GM18858 (cell line): ENCODE measurements around the gene INPP5K.
"Not testable (repeated sequence)": the region's sequence is repeated elsewhere in the genome, so short reads cannot be mapped to it uniquely, and the experiment has no call there.

Experiments
- ATAC-seq: cut with Tn5 transposase; IDR thresholded peaks from one replicate; pipeline ENCODE4 v1.9.1; 2021; ENCODE audit not compliant: unreplicated experiment

Gene INPP5K

DNA sequence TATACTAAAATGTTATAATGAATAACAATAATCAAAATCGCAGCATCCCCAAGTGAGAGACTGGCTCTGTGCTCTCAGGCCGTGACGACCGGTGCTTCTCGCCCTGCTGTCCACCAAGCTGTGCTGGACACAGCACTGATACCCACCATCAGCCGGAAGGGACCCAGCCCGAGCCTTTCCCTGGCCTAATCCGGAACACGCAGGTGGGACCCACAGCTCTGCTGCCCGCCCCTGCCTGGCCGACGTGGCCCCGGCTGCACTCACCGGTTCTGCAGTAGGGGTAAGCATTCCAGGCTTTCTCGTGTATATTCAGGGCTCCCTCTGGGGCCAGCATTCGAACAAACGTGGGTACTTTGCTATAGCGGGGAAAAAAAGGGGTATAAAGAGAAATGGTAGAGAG lies 31.6 kb upstream of the INPP5K start:
- no peak for ATAC-seq

DNA sequence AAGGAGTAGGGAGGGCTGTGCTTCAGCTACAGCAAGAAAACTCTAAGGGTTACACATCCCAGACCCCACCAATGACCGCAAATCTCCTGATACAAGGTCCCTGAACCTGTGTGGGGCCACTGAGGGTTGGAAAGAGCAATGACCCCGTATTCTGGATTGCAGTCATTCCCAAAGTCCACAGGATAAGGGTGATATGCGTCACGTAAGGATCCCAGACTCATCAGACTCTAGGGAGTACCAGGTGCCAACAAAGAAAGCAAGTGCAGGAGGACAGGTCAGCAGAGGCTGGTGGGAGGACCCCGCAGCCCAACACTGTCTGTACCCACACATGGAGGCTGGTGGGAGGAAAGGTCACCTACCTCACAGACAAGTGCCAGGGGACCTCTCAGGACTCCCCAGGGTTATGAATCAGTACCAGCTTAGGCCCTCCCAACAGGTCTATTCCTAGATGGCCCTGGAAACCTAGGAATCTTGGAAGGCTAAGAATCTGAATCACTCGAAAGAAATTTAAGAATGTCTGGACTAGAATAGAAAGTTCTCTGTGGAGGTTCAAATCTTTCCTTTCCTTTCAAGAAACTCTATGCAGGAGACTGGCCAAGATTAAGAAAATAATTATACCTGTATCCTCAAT lies 30.0 kb upstream of the INPP5K start:
- ATAC-seq = no peak

DNA sequence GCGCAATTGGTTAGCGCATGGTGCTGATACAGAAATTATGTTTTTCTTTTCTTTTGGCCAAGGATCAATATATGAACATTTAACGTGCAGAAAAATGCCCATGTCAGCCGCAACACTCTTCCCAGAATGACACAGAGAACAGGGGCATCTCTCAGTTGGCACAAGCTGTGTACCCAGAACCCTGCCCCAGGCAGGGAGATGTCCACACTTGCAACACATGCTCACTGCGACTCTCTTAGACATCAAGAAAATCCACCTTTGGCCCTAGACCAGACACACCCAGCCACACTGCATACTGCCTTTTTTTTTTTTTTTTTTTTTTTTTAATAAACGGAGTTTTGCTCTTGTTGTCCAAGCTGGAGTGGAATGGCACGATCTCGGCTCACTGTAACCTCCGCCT lies 29.2 kb upstream of the INPP5K start:
- no peak for ATAC-seq

DNA sequence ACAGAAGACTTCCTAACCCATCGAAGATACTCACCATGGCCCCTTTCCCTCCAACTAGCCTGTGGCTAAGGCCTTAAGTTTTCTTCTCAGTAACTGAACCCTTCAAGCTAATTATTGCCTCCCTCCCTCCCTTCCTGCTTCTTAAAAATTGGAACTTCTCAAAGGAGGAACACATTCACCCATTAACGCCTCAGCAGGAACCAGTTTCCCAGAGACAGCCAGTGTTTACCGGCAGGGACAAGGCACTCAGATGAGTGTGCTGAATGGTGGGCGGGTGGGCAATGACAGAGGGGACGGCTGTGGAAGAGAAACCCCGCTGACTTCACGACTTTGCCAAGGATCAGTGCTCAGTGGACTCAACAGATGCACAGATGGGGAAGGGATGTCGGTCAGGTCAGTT lies 25.9 kb upstream of the INPP5K start:
- no peak for ATAC-seq

DNA sequence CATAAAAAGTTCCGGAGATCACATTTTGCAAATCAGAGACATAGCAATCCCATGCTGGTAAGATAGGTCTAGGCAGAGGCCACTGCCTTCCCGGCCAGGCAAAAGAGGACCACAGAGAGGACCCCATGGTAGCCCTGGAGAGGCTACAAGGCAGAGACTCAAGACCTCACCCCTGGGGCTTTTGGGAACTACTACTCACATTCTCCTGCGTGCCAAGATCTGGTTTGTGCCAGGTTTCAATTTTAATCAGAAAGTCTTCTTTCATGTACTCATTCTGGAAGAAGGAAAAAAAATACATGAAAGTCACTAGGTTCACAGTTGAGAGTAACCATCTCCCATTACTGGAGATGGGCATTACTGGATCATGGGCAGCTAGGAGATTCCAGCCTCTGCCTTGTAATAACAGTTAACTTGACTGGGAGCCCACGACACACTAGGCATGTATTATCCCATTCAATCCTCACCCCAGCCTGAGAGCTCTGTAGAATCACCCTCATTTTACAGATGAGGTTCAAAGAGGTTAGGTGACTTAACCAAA lies 25.0 kb upstream of the INPP5K start:
- no peak for ATAC-seq

DNA sequence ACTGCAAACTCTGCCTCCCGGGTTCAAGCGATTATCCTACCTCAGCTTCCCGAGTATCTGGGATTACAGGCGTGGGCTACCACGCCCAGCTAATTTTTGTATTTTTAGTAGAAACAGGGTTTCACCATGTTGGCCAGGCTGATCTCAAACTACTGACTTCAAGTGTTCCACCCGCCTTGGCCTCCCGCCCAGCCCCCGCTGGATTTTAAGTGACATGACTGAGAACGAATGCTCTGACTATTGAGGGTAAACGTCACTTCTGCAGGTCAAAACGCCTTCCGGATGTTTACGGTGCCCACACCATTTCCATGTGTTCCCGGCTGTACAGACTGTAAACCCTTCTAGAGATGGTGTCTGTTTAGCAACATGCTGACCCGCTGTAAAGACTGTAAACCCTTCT lies 23.4 kb upstream of the INPP5K start:
- no peak for ATAC-seq

DNA sequence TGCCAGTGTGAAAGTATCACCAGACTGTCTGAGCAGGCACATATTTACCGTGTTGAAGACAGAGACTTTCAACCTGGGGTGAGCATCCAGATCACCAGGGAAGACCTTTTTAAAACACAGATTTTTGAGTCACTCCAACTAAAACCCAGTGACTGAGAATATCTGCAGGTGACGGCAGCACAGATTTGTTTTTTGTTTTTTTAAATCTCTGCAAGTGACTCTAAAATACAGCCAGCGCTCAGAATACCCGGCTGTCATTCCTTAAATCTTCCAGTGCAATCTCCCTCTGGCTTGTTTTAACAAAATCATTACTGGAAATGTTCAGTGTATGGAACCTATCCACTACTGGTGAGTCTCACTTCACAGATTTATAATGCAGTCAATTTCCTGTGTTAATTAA lies 19.3 kb upstream of the INPP5K start:
- ATAC-seq = no peak

DNA sequence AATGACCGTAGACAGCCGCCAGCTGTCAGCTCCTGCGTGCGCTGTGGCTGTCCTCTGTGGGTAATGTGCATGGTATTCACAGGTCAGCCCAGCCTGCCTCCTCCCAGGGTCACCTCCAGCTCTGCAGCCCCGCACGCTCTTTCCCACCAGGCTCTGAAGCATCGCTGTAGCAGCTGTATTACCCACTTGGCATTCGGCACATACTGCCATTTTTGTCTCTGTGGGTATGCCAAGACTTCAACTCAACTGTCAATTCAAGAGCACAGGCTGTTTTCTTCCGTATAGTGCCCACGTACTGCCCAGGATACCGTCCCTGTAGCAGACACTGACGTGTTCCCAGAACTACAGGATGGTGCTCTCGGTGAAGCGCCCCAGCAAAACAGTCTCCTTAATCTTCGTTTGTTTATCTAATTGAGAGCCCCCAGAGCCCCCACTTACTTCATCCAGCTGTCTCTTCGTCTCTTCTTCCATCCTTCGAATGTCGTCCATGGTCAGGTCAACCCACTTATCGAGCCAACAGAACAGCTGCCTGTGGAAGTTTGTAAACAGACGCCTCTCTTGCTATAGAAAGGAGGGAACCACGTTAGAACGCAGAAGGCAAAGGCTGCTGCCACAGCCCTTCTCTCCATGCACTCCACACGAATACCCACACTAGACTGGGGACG lies 17.4 kb upstream of the INPP5K start:
- no peak for ATAC-seq

DNA sequence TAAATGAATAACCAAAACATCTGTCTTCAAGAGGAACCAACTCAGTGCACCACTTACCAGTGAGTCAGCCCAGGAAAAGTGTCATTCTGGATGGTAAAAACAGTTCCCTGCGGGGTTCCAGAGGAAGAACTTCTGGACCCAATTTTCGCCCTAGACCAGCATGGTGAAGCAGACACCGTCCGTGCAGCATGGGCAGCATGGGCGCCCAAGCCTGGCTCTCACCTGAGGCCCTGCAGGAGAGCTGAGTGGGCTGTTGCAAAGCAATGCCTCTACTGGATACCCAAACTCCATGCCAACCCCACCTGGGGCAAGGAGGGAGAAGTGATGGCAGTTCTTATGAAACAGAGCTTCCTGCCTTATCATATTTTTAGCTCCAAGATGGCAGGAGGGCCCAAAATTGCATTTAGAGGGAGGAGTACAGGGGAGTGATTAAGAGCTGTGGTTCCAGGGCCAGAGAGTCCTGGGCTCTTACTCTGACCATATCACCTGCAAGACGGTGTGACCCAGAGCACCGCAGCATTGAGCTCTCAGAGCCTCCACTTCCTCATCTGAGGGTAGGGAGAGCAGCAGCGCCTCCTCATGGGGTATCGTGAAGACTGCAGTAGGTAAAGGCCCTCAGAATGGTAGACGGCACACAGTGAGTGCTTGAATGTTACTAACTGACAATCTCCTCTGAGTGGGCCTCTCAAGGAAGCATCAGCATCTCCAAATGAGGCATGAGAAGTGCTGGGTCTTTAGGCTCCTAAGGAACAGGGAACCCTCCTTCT lies 16.6 kb upstream of the INPP5K start:
- ATAC-seq = no peak

DNA sequence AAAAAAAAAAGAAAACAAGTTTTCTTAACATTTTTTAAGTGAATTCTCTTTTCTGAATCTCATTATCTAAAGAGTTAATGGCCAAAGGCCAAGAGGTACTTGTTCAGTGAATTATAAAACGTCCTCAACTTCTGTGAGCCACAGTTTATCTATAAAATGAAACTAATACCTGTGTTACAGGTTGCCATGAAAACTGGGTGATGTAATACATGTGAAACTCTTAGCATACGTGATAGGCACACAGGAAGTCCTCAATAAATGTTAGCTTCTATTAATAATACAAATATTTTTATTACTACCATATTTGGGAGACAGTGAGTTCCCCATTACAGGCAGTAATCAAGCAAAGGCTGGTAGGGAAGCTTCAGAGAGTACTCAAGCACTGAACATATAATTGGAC lies 13.5 kb upstream of the INPP5K start:
- ATAC-seq = no peak

DNA sequence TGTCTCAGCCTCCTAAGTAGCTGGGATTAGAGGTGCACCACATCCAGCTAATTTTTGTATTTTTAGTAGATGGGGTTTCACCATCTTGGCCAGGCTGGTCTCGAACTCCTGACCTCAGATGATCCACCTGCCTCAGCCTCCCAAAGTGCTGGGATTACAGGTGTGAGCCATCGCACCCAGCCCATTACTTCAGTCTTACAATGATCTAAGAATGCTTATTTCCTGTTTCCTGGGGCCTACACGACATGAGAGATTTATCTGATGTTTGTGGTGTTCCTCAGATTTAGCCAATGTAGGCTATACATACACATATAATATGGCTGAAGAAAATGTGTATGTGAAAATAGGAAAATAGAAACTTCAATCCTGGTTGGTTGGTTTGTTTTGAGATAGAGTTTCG lies 10.5 kb upstream of the INPP5K start:
- not testable (repeated sequence) for ATAC-seq

DNA sequence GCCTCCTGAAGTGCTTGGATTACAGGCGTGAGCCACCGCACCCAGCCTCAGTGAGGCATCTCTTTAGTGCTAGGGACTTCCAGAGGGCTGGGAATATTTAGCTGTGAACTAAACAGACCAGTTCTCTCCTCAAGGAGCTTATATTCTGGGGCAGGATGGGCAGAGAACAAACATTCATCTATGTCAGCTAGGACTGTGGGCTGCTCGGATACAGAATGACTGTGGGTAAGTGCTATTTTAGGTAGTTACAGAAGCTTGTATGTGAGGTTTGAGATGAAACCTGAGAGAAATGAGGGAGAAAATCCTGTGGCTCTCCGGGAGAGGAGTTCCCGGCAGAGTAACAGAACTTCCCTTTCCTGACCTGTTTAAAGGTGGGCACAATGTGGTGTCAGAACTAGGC lies 6.2 kb upstream of the INPP5K start:
- ATAC-seq = no peak

DNA sequence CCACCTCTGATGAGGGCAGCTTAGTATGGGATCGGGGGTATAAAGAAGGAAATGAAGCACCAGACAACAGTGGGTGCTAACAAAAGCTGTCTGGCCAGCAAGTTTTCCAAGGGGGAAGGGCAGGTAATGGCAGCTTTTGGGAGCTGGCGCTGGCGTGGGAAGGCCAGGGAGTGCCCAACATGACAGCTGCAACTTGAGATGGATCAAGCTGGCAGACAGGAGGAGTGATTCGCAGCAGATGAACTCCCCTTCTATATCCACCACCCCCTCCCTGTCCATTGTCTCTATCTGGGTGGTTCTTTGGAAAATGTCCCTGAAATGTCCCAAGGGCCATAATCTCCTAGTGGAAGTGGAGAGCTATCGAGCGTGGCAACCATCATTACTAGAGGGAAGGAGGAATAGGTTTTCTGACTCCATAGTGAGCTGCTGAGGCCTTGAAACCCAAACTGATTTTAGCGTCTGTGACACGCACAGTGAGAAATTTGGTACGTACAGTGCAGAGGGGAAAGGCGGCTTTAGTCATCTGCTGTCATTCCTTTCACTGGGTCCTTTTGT lies 4.8 kb upstream of the INPP5K start:
- no peak for ATAC-seq

DNA sequence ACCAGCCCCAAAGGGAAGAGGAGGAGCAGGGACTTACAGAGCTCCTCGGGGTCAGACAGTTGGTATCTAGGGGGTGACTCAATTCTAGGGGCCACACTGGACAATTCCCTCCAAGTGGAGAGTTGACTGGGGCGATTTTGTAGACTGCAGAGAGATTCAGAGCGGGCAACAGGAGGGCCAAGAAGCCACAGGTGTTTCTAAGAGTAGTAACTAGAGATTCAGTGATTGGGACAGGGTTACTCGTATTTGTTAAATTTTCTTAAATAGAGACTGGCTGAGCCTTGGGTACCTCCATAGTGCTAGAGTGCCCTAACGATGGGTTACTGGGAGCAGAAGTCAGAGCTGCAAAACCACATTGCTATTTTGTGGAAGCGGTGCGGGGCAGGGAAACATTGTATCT lies 3.3 kb upstream of the INPP5K start:
- no peak for ATAC-seq

DNA sequence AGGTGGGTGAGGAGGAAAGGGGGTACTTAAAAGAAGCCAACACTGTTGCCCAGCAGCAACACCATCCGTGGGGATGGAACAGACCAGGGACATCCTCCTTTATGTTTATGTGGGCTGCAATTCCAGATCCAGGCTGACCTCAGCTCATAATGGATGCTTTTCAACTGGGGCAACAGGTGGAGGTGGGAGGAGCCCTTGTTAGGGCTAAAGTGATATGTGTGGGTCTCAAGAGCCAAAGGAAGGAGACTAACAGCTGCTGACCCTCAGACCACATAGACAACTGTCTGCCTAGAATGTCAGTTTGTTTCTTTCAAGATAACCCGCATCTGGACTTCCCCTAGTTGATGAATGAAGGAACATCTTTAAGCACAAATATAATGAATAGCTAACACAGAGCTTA lies 2.0 kb upstream of the INPP5K start:
- ATAC-seq = no peak

DNA sequence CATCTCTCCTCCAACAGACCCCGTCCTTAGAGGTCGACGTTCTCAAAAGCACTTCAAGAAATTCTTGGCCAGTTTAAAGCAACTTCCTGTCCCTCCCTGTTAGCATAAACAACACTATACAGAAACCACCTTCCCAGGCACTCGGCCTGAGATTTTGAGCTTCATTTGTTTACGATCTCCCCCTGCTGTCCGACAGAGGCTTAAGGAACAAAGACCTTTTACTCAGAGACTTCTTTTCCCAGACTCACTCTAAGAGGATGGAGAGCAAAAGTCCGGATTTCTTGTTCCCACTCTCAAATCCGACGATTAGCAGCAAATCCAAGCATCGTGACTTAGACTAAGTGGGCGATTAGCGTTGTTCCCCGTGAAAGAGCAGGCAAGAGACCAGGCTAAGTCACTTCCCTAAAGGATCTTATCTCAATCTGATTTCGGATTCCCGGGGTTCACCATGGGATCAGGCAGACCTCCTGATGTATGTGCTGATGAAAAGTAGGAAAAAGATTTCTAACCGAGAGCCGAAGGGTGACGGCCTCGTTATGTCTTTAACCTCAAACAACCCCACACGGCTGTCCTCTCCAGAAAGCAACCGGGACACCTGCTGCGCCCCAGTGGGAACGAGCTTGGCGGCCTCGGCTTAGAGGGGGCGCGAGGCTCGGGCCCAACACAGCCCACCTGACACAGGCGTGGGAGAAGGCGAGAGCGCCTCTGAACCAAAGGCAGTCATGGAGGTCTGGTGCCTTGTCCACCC lies 598 bp downstream of the INPP5K start:
- ATAC-seq = no peak

DNA sequence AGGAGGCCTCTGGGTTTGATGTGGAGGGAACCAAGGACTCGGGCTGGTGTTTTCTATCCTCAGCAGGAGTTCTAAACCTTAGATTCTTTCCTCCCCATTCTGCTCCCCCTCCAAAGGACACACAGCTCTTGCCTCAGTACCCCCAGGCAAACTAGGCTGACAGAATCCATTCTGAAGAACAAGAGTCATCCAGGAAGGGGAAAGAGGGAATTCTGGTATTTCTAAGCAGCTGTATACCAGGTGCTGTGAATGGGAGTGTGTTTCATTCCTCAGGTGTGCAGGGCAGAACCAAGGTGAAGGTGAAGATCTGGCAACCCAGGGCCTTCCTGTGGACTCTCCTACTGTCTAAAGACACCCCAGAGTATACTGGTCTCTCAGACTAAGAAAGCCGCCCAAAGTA lies 4.1 kb downstream of the INPP5K start:
- ATAC-seq = no peak

DNA sequence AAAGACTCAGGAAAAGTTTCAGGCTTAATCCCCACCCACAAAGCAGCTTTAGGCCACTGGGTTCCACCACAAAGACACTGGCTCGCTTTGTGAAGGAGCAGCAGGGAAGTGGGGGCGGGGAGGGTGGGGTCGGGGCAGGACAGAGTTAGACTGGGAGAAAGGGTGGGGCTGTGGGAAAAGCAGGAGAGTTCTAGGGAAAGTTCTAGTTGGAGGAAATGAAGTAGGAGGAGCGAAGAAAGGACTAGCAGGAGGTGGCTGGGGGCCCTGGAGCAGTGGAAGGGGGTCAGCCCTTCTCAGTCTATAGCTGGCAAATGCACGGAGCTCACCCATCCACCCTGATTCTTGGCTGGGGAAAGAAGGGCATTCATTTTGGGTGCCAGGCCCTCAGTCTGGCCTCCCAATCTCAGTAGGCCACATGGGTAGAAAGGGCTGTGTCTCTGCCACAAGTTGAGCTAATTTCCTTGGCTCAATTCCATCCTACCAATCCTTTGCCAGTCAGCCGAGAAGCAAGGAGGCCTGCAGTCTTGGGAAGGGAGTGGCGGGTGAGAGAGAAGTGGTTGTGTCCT lies 4.6 kb downstream of the INPP5K start:
- no peak for ATAC-seq

DNA sequence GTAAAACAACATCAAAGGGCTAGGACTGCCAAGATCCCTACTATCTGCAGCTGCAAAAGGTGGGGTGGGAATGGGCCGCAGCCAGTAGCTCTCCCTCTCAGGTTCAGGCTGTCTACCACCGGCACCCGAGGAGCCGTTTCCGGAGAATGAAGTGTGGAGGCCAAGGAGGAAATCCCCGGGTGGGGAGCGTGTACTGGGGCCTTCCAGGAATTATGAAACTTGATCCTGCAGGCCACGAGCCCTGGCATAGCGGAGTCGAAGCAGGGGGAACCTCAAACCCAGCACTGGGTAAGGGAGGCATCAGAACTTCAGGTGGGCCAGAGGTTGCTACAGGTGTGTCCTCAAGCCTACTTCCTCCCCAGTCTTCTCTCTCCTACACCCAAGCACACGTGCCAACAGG lies 5.1 kb downstream of the INPP5K start:
- no peak for ATAC-seq

DNA sequence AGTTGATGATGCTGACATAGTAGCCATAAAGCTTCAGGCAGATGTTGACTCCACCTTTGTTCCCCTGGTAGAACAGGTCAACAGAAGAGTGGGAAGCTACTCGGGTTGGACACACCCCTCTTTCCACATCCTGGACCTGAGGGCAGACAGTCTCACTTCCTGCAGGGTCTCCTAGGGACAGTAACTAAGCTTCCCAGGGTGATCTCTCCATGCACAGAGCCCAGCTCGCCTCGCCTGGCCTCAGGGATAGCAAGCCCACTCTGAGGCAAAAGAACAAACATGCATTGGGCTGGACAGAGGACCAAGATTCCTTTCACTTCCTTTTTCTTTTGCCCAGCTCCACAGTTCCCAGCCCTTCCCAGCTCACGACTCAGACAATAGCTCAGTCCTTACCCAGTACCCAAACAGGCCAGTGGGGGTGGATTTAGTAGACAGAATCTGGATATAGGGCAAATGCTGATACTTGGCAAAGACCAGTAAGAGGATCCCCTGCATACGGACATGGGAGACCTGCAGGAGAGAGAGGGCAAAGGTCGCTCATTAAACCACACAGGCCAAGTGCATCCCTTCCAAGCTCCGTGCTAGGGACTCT lies 7.0 kb downstream of the INPP5K start:
- no peak for ATAC-seq
